GM19193 (cell line): Measurements from ENCODE around the gene EIF5A2.

Source experiments
- POLR2A ChIP-seq: IDR thresholded peaks from 4 replicates; pipeline ENCODE4 v1.6.1; 2011; ENCODE audit not compliant: insufficient read depth, insufficient read length; ENCODE audit errors: extremely low read depth

The EIF5A2 gene

DNA sequence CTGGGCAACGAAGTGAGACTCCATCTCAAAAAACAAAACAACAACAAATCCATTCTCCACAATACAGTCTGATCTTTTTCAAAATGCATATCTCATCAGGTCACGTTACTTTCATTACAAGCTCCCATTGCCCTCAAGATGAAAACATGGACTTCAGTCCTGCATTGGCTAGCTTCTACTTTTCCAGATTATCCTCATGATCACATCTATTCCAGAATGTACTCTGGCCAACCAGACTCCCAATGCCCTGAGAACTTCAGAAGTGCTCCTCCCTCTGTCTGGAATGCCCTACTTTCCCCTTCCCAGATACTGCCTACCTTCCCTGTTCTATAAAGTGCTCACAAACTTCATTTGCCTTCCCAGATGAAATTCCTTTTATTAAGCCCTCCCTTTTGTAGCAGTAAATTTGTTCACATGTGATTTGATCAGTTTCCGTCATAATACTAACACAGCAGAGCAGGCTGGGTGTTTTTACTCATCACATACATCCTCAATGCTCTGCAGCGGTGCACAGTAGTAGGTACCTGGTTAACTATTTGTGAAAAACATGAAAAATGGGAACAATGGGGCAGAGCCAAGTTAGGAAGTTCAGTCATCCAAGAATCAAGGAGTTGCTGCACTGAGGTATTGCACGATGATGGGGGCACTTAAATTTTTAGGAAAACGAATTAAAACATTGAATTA is 43.8 kb downstream of the EIF5A2 start:
- no peak for TF ChIP-seq POLR2A

DNA sequence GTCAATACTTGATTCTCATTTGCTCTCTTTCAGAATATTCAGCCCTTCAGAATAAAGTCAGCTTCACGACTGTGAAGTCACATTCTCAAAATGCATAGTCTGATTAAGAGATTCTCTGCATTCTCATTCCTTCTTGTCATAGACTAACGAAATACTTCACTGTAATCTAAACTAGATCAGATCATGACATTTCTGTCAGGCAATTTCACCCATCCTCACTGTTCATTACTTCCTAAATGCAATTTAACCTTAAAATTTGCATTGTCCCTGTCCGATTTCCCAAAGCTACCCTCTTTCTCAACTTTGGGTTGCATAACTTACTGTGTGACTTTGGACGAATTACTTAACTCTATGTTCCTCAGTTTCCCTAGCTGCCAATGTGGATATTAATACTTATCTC is 44.6 kb downstream of the EIF5A2 start:
- TF ChIP-seq POLR2A: no peak

- no peak for TF ChIP-seq POLR2A
These were observed 45.6 kb downstream of the EIF5A2 start for GRCh38 chr3:170862618-170863374.

GRCh38 chr3:170858599-170858998 is 49.8 kb downstream of the EIF5A2 start:
- no peak for TF ChIP-seq POLR2A

GRCh38 chr3:170852324-170852723 is 56.1 kb downstream of the EIF5A2 start:
- no peak for TF ChIP-seq POLR2A

DNA sequence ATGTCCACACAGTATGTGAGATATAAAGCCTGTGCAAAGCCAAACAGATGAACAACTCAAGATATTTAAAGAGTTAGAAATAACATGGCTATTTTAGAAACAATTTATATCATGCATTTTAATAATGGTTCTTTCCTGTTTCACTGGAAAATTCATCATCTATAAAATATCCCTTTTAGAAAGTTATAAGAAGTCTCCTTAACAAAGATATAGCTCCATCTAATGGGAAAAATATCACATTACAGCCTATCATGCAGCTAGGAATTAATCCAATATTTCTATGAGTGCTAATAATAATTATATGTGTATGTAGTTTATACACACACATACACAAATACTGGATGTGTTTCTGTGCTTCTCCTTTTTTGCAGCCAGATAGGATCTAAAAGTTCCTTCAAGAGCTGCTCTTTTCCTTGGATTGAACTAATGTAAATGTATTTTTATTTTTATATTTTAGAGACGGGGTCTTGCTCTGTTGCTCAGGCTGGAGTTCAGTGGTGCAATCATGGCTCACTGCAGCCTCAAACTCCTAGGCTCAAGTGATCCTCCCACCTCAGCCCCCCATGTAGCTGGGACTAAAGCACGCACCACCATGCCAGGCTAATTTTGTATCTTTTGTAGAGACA is 60.0 kb downstream of the EIF5A2 start:
- TF ChIP-seq POLR2A: no peak

- no peak for TF ChIP-seq POLR2A
These were observed 64.1 kb downstream of the EIF5A2 start for GRCh38 chr3:170844377-170844776.

DNA sequence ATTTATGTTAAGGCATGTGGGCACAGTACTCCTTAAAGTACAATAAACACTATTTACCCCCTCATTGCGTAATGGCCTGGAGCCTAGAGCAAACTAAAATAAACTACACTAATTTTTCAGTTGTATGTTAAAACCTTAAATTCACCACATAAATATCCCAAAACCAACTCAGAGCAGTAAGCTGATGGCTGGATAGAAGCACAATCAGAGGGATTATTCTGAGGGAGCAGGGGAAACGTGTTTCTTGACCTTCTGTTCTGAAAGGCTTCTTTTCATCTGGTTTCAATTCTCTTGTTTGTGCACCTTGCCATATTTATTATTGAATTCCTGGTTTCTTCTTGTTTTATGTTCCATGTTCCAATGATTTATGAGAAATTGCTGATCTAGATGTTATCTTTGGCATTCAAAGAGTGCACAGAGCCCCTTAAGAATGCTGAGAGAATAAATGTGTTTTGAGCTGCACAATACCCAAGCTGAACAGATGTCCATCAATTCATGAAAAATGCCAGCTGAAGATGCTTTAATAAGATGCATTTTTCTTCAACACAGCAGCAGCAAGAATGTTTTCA is 68.1 kb downstream of the EIF5A2 start:
- TF ChIP-seq POLR2A: no peak

DNA sequence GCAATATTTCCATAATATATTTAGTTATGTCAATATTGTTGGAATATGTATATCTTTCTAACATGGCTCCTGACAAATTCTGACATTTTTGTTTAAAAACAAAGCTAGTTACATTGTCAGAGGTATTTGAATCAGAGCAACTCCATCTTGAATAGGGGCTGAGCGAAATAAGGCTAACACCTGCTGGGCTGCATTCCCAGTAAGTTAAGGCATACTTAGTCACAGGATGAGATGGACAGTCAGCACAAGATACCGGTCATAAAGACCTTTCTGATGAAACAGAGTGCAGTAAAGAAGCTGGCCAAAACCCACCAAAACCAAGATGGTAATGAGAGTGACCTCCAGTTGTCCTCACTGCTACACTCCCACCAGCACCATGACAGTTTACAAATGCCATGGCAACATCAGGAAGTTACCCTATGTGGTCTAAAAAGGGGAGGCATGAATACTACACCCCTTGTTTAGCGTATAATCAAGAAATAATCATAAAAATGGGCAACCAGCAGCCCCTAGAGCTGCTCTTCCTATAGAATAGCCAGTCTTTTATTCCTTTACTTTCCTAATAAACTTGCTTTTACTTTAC is 68.8 kb downstream of the EIF5A2 start:
- TF ChIP-seq POLR2A: no peak
